ENCODE results near the gene LYSMD1.

LYSMD1 gene

GRCh38 chr1:151175863-151176262 is 10.2 kb upstream of the LYSMD1 start, which contains the start of gene TMOD4:
Gene TMOD4, minus strand, starts transcription at chr1:151175981. Its CDS starts 1,106 bp downstream, at chr1:151174875.
- no peak for DNase-seq (ENCODE audit: low read depth in 3 of 3)

GRCh38 chr1:151175041-151175741 is 9.5 kb upstream of the LYSMD1 start:
- DNase-seq (ENCODE audit: low read depth in 3 of 3): no peak

- DNase-seq (ENCODE audit: low read depth in 3 of 3): no peak
Observed at GRCh38 chr1:151171190-151171589, 5.5 kb upstream of the LYSMD1 start.

- no peak for DNase-seq (ENCODE audit: low read depth in 3 of 3)
Observed at GRCh38 chr1:151167116-151167515, 1.4 kb upstream of the LYSMD1 start.

GRCh38 chr1:151166505-151166956 is 829 bp upstream of the LYSMD1 start:
- DNase-seq (ENCODE audit: low read depth in 3 of 3): no peak

- no peak for DNase-seq (ENCODE audit: low read depth in 3 of 3)
Observed at GRCh38 chr1:151165281-151165737, 393 bp downstream of the LYSMD1 start.

GRCh38 chr1:151164732-151165280 is 896 bp downstream of the LYSMD1 start:
- DNase-seq (ENCODE audit: low read depth in 3 of 3): no peak

GRCh38 chr1:151159373-151159772 is 6.3 kb downstream of the LYSMD1 start:
- DNase-seq (ENCODE audit: low read depth in 3 of 3): no peak

GRCh38 chr1:151158751-151159251 is 6.9 kb downstream of the LYSMD1 start:
- no peak for DNase-seq (ENCODE audit: low read depth in 3 of 3)

GRCh38 chr1:151158326-151158725 is 7.4 kb downstream of the LYSMD1 start:
- peak in 1 of 3 experiments; percentile 18 for DNase-seq (ENCODE audit: low read depth in 3 of 3)

GRCh38 chr1:151157067-151157531 is 8.6 kb downstream of the LYSMD1 start:
- DNase-seq (ENCODE audit: low read depth in 3 of 3): peak in 1 of 3 experiments; percentile 35

GRCh38 chr1:151156515-151156819 is 9.2 kb downstream of the LYSMD1 start, which contains the start of gene TNFAIP8L2:
Gene TNFAIP8L2, plus strand, starts transcription at chr1:151156649. Its CDS starts 2,049 bp downstream, at chr1:151158698.
- peak in 2 of 3 experiments; percentile 49 to 60 for DNase-seq (ENCODE audit: low read depth in 3 of 3)

- DNase-seq (ENCODE audit: low read depth in 3 of 3): no peak
Observed at GRCh38 chr1:151147665-151148064, 18.0 kb downstream of the LYSMD1 start.

- DNase-seq (ENCODE audit: low read depth in 3 of 3): no peak
Observed at GRCh38 chr1:151147132-151147503, 18.6 kb downstream of the LYSMD1 start.

GRCh38 chr1:151146412-151147131 is 19.1 kb downstream of the LYSMD1 start, which contains the start of gene SEMA6C:
Gene SEMA6C, minus strand, starts transcription at chr1:151146631. Its CDS starts 4,010 bp downstream, at chr1:151142621.
- DNase-seq (ENCODE audit: low read depth in 3 of 3): peak; percentile 69 to 77 (median 76)

GRCh38 chr1:151146072-151146411 is 19.7 kb downstream of the LYSMD1 start:
- no peak for DNase-seq (ENCODE audit: low read depth in 3 of 3)

- no peak for DNase-seq (ENCODE audit: low read depth in 3 of 3)
Observed at GRCh38 chr1:151145304-151146071, 20.2 kb downstream of the LYSMD1 start.

- DNase-seq (ENCODE audit: low read depth in 3 of 3): no peak
Observed at GRCh38 chr1:151144474-151145303, 21.0 kb downstream of the LYSMD1 start.

GRCh38 chr1:151143986-151144385 is 21.7 kb downstream of the LYSMD1 start:
- no peak for DNase-seq (ENCODE audit: low read depth in 3 of 3)

- DNase-seq (ENCODE audit: low read depth in 3 of 3): no peak
Observed at GRCh38 chr1:151143057-151143435, 22.7 kb downstream of the LYSMD1 start.

All from stimulated activated CD4-positive, alpha-beta T cell treated with anti-CD3 and anti-CD28 coated beads, TNF-alpha, amount 100 ng/mL, for 4 hours (primary cell).